Activated CD8-positive, alpha-beta T cell treated with anti-CD3 and anti-CD28 coated beads for 36 hours (primary cell): ENCODE results near the gene USP43. TPM values are rescaled to one million over a fixed set of nuclear protein-coding genes. Genes with fewer than 3 reads are reported as not detected.

Experiments
- ATAC-seq: fragments of 200-7000 bp; cut with Tn5 transposase; one replicate; pipeline ENCODE4 v1.10.0; 2021; ENCODE audit warnings: mild to moderate bottlenecking, moderate library complexity
- CTCF ChIA-PET: fragments of 350-600 bp; sonication (Branson Sonifier 250); formaldehyde crosslinking; loops from one replicate; lab custom pipeline; 2021; ENCODE audit warnings: antibody characterized with exemption; lab: Charles Lee
- POLR2A ChIA-PET: fragments of 350-600 bp; sonication (Branson Sonifier 250); formaldehyde crosslinking; loops from one replicate; lab custom pipeline; 2021; ENCODE audit warnings: antibody characterized with exemption; lab: Charles Lee
- DNase-seq: peaks from one replicate; pipeline ENCODE4 v3.0.0-alpha.2; 2020
- H3K27ac Mint-ChIP-seq: one replicate; pipeline ENCODE4 v1.8.0; 2021; ENCODE audit warnings: mild to moderate bottlenecking, mixed read lengths
- H3K27me3 Mint-ChIP-seq: one replicate; pipeline ENCODE4 v1.8.0; 2021; ENCODE audit warnings: mixed read lengths
- H3K36me3 Mint-ChIP-seq: one replicate; pipeline ENCODE4 v1.8.0; 2021; ENCODE audit warnings: low read depth, mixed read lengths
- H3K4me1 Mint-ChIP-seq: one replicate; pipeline ENCODE4 v1.8.0; 2021; ENCODE audit warnings: low read depth, mixed read lengths
- H3K4me3 Mint-ChIP-seq: one replicate; pipeline ENCODE4 v1.8.0; 2021; ENCODE audit warnings: mild to moderate bottlenecking, moderate library complexity, mixed read lengths
- H3K9me3 Mint-ChIP-seq: one replicate; pipeline ENCODE4 v1.8.0; 2021; ENCODE audit warnings: mixed read lengths
- intact Hi-C: fragments of 100-400 bp; cut with micrococcal nuclease; formaldehyde crosslinking; loops from one replicate; pipeline ENCODE4 v1.10.0; 2022
- total RNA-seq, 2 experiments: library from RNA; stranded (reverse); gene quantifications; one replicate each; pipeline ENCODE4 v1.2.3, GENCODE V29; 2021
- TF ChIP-seq, protein P1 (sequence below): fragments of 200-600 bp; IDR thresholded peaks from one replicate; pipeline ENCODE4 v1.8.0; 2022; ENCODE audit warnings: antibody characterized with exemption, mild to moderate bottlenecking

USP43 gene
- total RNA-seq, 2 experiments from 2014 or later: 0.38 to 0.43 TPM

DNA sequence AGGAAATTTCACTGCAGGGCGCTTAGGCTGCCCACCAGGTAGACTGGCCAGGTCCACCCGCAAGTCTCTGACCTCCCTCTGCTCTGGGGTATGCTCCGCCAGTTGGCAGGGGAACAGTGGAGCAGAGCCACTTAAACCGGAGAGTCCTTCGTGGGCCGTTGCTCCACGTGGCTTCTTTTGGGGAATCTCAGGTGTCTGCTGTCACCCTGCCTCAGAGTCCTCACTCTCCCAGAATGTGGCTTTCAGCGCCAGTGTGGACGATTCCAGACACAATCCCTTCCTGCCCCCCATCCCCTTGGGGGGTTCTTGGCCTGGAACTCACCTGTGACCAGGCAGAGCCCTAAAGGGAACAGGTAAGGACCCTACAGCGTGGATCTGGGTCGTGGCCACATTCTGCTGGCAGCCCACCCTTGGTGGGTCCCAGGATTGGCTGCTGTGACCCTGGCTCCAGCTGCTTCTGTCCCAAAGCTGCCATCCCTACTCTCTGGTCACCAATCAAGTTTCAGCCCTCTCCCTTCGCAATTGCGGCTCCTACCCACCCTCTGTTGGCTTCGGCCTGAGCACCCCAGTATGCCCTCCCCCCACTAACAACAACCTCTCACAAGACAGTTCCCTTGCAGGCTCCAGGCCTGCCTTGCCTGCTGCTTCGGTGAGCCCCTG lies 123.8 kb downstream of the USP43 start:
- no peak overlapping the region for H3K4me3 Mint-ChIP-seq
- intact Hi-C loops: loop anchor here (5.0 kb wide), 1 partner anchor 37 kb away; no protein-coding TSS in a partner anchor
- ChIA-PET CTCF (interaction anchor here (0.8 to 1.8 kb wide), 12 partner anchors 9 to 193 kb away, joined by 3 to 14 read pairs (median 4); partner anchors contain the start of gene CFAP52), POLR2A (no interaction called here)
- DNase-seq: no peak
- no peak overlapping the region for H3K27ac Mint-ChIP-seq
- H3K36me3 Mint-ChIP-seq: no peaks in the 10 kb centered on the region
- H3K4me1 Mint-ChIP-seq: no peaks in the 10 kb centered on the region
- no peak for ATAC-seq
- TF ChIP-seq, protein P1, sequence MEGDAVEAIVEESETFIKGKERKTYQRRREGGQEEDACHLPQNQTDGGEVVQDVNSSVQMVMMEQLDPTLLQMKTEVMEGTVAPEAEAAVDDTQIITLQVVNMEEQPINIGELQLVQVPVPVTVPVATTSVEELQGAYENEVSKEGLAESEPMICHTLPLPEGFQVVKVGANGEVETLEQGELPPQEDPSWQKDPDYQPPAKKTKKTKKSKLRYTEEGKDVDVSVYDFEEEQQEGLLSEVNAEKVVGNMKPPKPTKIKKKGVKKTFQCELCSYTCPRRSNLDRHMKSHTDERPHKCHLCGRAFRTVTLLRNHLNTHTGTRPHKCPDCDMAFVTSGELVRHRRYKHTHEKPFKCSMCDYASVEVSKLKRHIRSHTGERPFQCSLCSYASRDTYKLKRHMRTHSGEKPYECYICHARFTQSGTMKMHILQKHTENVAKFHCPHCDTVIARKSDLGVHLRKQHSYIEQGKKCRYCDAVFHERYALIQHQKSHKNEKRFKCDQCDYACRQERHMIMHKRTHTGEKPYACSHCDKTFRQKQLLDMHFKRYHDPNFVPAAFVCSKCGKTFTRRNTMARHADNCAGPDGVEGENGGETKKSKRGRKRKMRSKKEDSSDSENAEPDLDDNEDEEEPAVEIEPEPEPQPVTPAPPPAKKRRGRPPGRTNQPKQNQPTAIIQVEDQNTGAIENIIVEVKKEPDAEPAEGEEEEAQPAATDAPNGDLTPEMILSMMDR: no peak
- H3K9me3 Mint-ChIP-seq: no peaks in the 10 kb centered on the region
- peaks cover 2% of the 10 kb centered on the region for H3K27me3 Mint-ChIP-seq

DNA sequence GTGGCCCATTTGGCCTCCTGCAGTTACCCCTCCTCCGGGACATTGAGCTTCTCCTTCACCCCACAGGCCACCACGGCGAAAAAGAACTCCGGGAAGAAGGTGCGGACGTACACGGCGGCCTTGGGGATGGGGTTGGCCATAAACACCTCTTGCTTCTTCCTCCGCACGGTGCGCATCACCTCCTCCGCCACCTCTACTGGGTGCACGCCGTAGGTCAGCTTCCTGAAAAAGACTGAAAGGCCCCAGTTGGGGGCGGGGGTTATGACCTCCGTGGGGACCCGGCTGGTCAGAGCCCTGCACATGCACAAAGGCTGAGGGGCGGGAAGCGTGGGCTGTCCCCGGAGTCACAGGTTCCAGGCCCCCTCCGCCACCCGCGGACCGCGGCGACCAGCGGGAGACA lies 126.1 kb downstream of the USP43 start:
- TF ChIP-seq, protein P1: no peak
- intact Hi-C loops: no loop called here
- H3K36me3 Mint-ChIP-seq: no peaks in the 10 kb centered on the region
- no peak for DNase-seq
- H3K27me3 Mint-ChIP-seq: peaks cover 7% of the 10 kb centered on the region
- POLR2A ChIA-PET: no interaction called here
- H3K9me3 Mint-ChIP-seq: no peaks in the 10 kb centered on the region
- no peak for ATAC-seq
- no peak overlapping the region for H3K27ac Mint-ChIP-seq
- H3K4me3 Mint-ChIP-seq: no peak overlapping the region
- CTCF ChIA-PET: no interaction called here
- H3K4me1 Mint-ChIP-seq: no peaks in the 10 kb centered on the region

DNA sequence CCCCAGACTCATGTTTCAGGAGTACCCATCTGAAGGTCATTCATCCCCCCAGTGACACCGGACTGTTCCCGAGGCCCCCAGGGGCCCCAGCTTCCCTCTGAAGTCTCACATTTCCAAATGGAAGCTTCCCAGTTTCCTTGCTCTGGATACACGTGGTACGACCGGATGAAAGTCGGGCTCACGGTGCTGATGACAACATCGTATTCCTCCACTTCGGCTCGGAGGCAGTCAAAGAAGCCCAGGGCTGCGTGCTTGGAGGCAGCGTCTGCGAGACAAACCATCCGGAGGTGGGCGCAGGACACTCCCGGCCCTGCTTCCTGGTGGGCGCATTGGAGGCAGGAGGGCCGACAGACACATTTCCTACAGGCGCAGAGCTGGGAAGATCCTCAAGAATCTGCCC lies 127.3 kb downstream of the USP43 start:
- no peak for ATAC-seq
- intact Hi-C loops: no loop called here
- TF ChIP-seq, protein P1: no peak
- POLR2A ChIA-PET: no interaction called here
- no peak for DNase-seq
- H3K4me1 Mint-ChIP-seq: no peaks in the 10 kb centered on the region
- CTCF ChIA-PET: no interaction called here
- H3K36me3 Mint-ChIP-seq: no peaks in the 10 kb centered on the region
- no peaks in the 10 kb centered on the region for H3K9me3 Mint-ChIP-seq
- H3K27ac Mint-ChIP-seq: no peak overlapping the region
- H3K27me3 Mint-ChIP-seq: peaks cover 7% of the 10 kb centered on the region
- no peak overlapping the region for H3K4me3 Mint-ChIP-seq

DNA sequence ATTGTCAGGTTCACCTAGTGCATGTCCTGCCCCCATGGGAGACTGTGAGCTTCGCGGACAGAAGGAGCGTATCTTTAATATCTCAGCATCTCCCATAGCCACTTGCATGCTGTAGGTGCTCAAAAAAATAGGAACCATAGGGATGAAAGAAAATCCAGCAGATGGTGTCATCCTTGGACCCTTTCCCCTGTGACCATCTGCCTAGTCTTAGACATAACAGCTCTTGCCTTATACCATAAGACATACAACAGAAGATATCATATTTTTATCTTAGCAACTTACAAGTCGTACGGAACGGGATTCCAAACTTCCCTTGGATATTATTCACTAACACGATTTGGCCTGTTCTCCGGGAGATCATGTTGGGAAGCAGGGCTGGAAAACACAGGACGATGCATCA lies 131.6 kb downstream of the USP43 start:
- intact Hi-C loops: no loop called here
- H3K4me3 Mint-ChIP-seq: no peak overlapping the region
- ChIA-PET CTCF (no interaction called here), POLR2A (no interaction called here)
- H3K4me1 Mint-ChIP-seq: no peaks in the 10 kb centered on the region
- H3K27me3 Mint-ChIP-seq: peaks cover 9% of the 10 kb centered on the region
- no peaks in the 10 kb centered on the region for H3K9me3 Mint-ChIP-seq
- H3K36me3 Mint-ChIP-seq: no peaks in the 10 kb centered on the region
- no peak for DNase-seq
- TF ChIP-seq, protein P1: no peak
- no peak for ATAC-seq
- H3K27ac Mint-ChIP-seq: no peak overlapping the region

Other genes starting within 250 kb of the USP43 start
- gene STX8, start 69.7 kb upstream of the USP43 start, total RNA-seq: 10 to 100 TPM; 59.6 to 71.5 TPM
- not detected for gene CFAP52, start 68.9 kb upstream of the USP43 start, total RNA-seq
- gene DHRS7C, start 146.1 kb downstream of the USP43 start, total RNA-seq: not detected
- gene GSG1L2, start 176.6 kb downstream of the USP43 start, total RNA-seq: not detected
- gene GLP2R, start 180.4 kb downstream of the USP43 start, total RNA-seq: not detected